Measurements from ENCODE around the gene EME2.

Gene EME2

GRCh38 chr16:1787056-1787321 lies 14.4 kb downstream of the EME2 start:
- Histone ChIP-seq H3K27me3 (ENCODE audit: control insufficient read depth, insufficient read depth, low read length) (no peaks in the 10 kb centered on the region), H3K9me3 (ENCODE audit: control insufficient read depth, low read length) (no peaks in the 10 kb centered on the region), H3K4me3 (ENCODE audit: low read length) (no peak overlapping the region), H3K4me1 (ENCODE audit: control insufficient read depth, insufficient read depth, low read length) (no peaks in the 10 kb centered on the region), H3K9ac (ENCODE audit: low read length) (no peak overlapping the region), H3K36me3 (ENCODE audit: control insufficient read depth, insufficient read depth, low read length) (no peaks in the 10 kb centered on the region)

- Histone ChIP-seq H3K36me3 (ENCODE audit: control insufficient read depth, insufficient read depth, low read length) (no peaks in the 10 kb centered on the region), H3K4me3 (ENCODE audit: low read length) (no peak overlapping the region), H3K9me3 (ENCODE audit: control insufficient read depth, low read length) (no peaks in the 10 kb centered on the region), H3K4me1 (ENCODE audit: control insufficient read depth, insufficient read depth, low read length) (no peaks in the 10 kb centered on the region), H3K9ac (ENCODE audit: low read length) (no peak overlapping the region), H3K27me3 (ENCODE audit: control insufficient read depth, insufficient read depth, low read length) (no peaks in the 10 kb centered on the region)
These were observed 14.9 kb downstream of the EME2 start for GRCh38 chr16:1787322-1788094.

GRCh38 chr16:1788095-1788707 lies 15.6 kb downstream of the EME2 start:
- Histone ChIP-seq H3K36me3 (ENCODE audit: control insufficient read depth, insufficient read depth, low read length) (no peaks in the 10 kb centered on the region), H3K4me1 (ENCODE audit: control insufficient read depth, insufficient read depth, low read length) (no peaks in the 10 kb centered on the region), H3K27me3 (ENCODE audit: control insufficient read depth, insufficient read depth, low read length) (no peaks in the 10 kb centered on the region), H3K9ac (ENCODE audit: low read length) (no peak overlapping the region), H3K9me3 (ENCODE audit: control insufficient read depth, low read length) (no peaks in the 10 kb centered on the region), H3K4me3 (ENCODE audit: low read length) (no peak overlapping the region)

GRCh38 chr16:1788708-1789100 lies 16.1 kb downstream of the EME2 start:
- Histone ChIP-seq H3K4me1 (ENCODE audit: control insufficient read depth, insufficient read depth, low read length) (peaks cover 5% of the 10 kb centered on the region), H3K9me3 (ENCODE audit: control insufficient read depth, low read length) (no peaks in the 10 kb centered on the region), H3K9ac (ENCODE audit: low read length) (no peak overlapping the region), H3K27me3 (ENCODE audit: control insufficient read depth, insufficient read depth, low read length) (no peaks in the 10 kb centered on the region), H3K4me3 (ENCODE audit: low read length) (no peak overlapping the region), H3K36me3 (ENCODE audit: control insufficient read depth, insufficient read depth, low read length) (no peaks in the 10 kb centered on the region)

GRCh38 chr16:1789643-1790045 lies 17.0 kb downstream of the EME2 start:
- H3K4me3 ChIP-seq (ENCODE audit: low read length): no peak overlapping the region
- no peak overlapping the region for H3K9ac ChIP-seq (ENCODE audit: low read length)
- H3K4me1 ChIP-seq (ENCODE audit: control insufficient read depth, insufficient read depth, low read length): peaks cover 14% of the 10 kb centered on the region
- H3K27me3 ChIP-seq (ENCODE audit: control insufficient read depth, insufficient read depth, low read length): no peaks in the 10 kb centered on the region
- H3K36me3 ChIP-seq (ENCODE audit: control insufficient read depth, insufficient read depth, low read length): no peaks in the 10 kb centered on the region
- H3K9me3 ChIP-seq (ENCODE audit: control insufficient read depth, low read length): no peaks in the 10 kb centered on the region

GRCh38 chr16:1790261-1790610 lies 17.6 kb downstream of the EME2 start:
- Histone ChIP-seq H3K36me3 (ENCODE audit: control insufficient read depth, insufficient read depth, low read length) (no peaks in the 10 kb centered on the region), H3K27me3 (ENCODE audit: control insufficient read depth, insufficient read depth, low read length) (no peaks in the 10 kb centered on the region), H3K9ac (ENCODE audit: low read length) (no peak overlapping the region), H3K9me3 (ENCODE audit: control insufficient read depth, low read length) (no peaks in the 10 kb centered on the region), H3K4me3 (ENCODE audit: low read length) (no peak overlapping the region), H3K4me1 (ENCODE audit: control insufficient read depth, insufficient read depth, low read length) (peaks cover 16% of the 10 kb centered on the region)

- H3K9ac ChIP-seq (ENCODE audit: low read length): no peak overlapping the region
- peaks cover 16% of the 10 kb centered on the region for H3K4me1 ChIP-seq (ENCODE audit: control insufficient read depth, insufficient read depth, low read length)
- no peaks in the 10 kb centered on the region for H3K36me3 ChIP-seq (ENCODE audit: control insufficient read depth, insufficient read depth, low read length)
- H3K4me3 ChIP-seq (ENCODE audit: low read length): no peak overlapping the region
- H3K9me3 ChIP-seq (ENCODE audit: control insufficient read depth, low read length): no peaks in the 10 kb centered on the region
- H3K27me3 ChIP-seq (ENCODE audit: control insufficient read depth, insufficient read depth, low read length): no peaks in the 10 kb centered on the region
These were observed 18.1 kb downstream of the EME2 start for GRCh38 chr16:1790611-1791255.

- Histone ChIP-seq H3K4me3 (ENCODE audit: low read length) (no peak overlapping the region), H3K36me3 (ENCODE audit: control insufficient read depth, insufficient read depth, low read length) (no peaks in the 10 kb centered on the region), H3K4me1 (ENCODE audit: control insufficient read depth, insufficient read depth, low read length) (peaks cover 16% of the 10 kb centered on the region), H3K27me3 (ENCODE audit: control insufficient read depth, insufficient read depth, low read length) (no peaks in the 10 kb centered on the region), H3K9me3 (ENCODE audit: control insufficient read depth, low read length) (no peaks in the 10 kb centered on the region), H3K9ac (ENCODE audit: low read length) (no peak overlapping the region)
These were observed 18.8 kb downstream of the EME2 start for GRCh38 chr16:1791256-1791942.

- H3K4me3 ChIP-seq (ENCODE audit: low read length): no peak overlapping the region
- no peaks in the 10 kb centered on the region for H3K9me3 ChIP-seq (ENCODE audit: control insufficient read depth, low read length)
- no peaks in the 10 kb centered on the region for H3K27me3 ChIP-seq (ENCODE audit: control insufficient read depth, insufficient read depth, low read length)
- no peaks in the 10 kb centered on the region for H3K36me3 ChIP-seq (ENCODE audit: control insufficient read depth, insufficient read depth, low read length)
- peaks cover 16% of the 10 kb centered on the region for H3K4me1 ChIP-seq (ENCODE audit: control insufficient read depth, insufficient read depth, low read length)
- no peak overlapping the region for H3K9ac ChIP-seq (ENCODE audit: low read length)
These were observed 19.6 kb downstream of the EME2 start for GRCh38 chr16:1791943-1792812.

GRCh38 chr16:1792836-1793577 lies 20.4 kb downstream of the EME2 start:
- no peak overlapping the region for H3K4me3 ChIP-seq (ENCODE audit: low read length)
- H3K27me3 ChIP-seq (ENCODE audit: control insufficient read depth, insufficient read depth, low read length): no peaks in the 10 kb centered on the region
- H3K9me3 ChIP-seq (ENCODE audit: control insufficient read depth, low read length): no peaks in the 10 kb centered on the region
- peaks cover 16% of the 10 kb centered on the region for H3K4me1 ChIP-seq (ENCODE audit: control insufficient read depth, insufficient read depth, low read length)
- H3K9ac ChIP-seq (ENCODE audit: low read length): no peak overlapping the region
- no peaks in the 10 kb centered on the region for H3K36me3 ChIP-seq (ENCODE audit: control insufficient read depth, insufficient read depth, low read length)

GRCh38 chr16:1793578-1794220 lies 21.1 kb downstream of the EME2 start, which contains the start of gene IGFALS:
Gene IGFALS (minus strand): TSS chr16:1793705. CDS start chr16:1793652, 53 bp downstream.
- H3K9ac ChIP-seq (ENCODE audit: low read length): no peak within 1 kb of the TSS

More at GRCh38 chr16:1793578-1794220, 21.1 kb downstream of the EME2 start, which contains the start of gene IGFALS:
- Histone ChIP-seq H3K4me1 (ENCODE audit: control insufficient read depth, insufficient read depth, low read length) (peaks cover 16% of the 10 kb centered on the region), H3K36me3 (ENCODE audit: control insufficient read depth, insufficient read depth, low read length) (no peaks in the 10 kb centered on the region), H3K27me3 (ENCODE audit: control insufficient read depth, insufficient read depth, low read length) (no peaks in the 10 kb centered on the region), H3K4me3 (ENCODE audit: low read length) (no peak within 1 kb of the TSS), H3K9me3 (ENCODE audit: control insufficient read depth, low read length) (no peaks in the 10 kb centered on the region)
